ENCODE measurements around the gene MTUS2.

DNA sequence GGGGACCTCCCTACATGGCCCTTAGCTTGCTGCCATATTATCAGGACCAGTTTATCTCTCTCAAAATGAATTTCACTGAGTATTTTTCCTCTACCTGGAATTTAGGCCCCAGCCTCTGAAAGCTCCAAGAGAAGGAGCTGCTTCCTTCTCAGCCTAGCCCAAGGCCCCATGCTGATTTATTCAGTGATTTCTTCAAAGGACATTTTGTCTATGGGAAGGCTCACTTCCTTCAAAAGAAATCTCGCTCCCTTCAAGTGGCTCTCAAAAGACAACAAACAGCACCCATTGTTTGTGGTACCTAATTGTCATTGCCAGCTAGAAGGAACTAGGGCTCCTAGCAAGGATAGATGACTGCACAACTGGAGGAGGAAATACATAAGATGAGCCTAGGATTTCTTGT lies 602.9 kb downstream of the MTUS2 start:
- TF ChIP-seq, protein P1, sequence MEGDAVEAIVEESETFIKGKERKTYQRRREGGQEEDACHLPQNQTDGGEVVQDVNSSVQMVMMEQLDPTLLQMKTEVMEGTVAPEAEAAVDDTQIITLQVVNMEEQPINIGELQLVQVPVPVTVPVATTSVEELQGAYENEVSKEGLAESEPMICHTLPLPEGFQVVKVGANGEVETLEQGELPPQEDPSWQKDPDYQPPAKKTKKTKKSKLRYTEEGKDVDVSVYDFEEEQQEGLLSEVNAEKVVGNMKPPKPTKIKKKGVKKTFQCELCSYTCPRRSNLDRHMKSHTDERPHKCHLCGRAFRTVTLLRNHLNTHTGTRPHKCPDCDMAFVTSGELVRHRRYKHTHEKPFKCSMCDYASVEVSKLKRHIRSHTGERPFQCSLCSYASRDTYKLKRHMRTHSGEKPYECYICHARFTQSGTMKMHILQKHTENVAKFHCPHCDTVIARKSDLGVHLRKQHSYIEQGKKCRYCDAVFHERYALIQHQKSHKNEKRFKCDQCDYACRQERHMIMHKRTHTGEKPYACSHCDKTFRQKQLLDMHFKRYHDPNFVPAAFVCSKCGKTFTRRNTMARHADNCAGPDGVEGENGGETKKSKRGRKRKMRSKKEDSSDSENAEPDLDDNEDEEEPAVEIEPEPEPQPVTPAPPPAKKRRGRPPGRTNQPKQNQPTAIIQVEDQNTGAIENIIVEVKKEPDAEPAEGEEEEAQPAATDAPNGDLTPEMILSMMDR (IDR thresholded peaks at IDR 0.05) = no peak
- no peak for TF ChIP-seq POLR2A (IDR thresholded peaks at IDR 0.05)

All from body of pancreas (tissue), 4 donors.